H1 (cell line): ENCODE measurements around the gene RAB11A. TPM values are rescaled to one million over a fixed set of nuclear protein-coding genes. Genes with fewer than 3 reads are reported as not detected.

Experiments used
- CTCF ChIA-PET: fragments of 300-600 bp; sonication (Branson Sonifier 250); formaldehyde crosslinking; loops from one replicate; lab custom pipeline; 2021; ENCODE audit not compliant: partially characterized antibody; lab: Charles Lee
- POLR2A ChIA-PET: fragments of 300-600 bp; sonication (Branson Sonifier 250); formaldehyde crosslinking; loops from one replicate; lab custom pipeline; 2021; ENCODE audit warnings: inconsistent platforms; ENCODE audit not compliant: partially characterized antibody; lab: Charles Lee
- DNase-seq, 2 experiments: peaks; one replicate each; pipeline versions ENCODE4 v3.0.0 to v3.0.0-alpha.2; 2010 to 2022; ENCODE audit warnings: low spot score in 2 of 2, low read depth in 1 of 2, mixed read lengths in 1 of 2
- FAIRE-seq: peaks from 2 replicates; lab custom pipeline; 2011; peaks lifted over from hg19 to GRCh38; lab: Jason Lieb, UNC
- H2AFZ ChIP-seq: 2 replicates; pipeline ENCODE4 v1.8.1; 2012; ENCODE audit warnings: low read length, inconsistent platforms
- H2AK5ac ChIP-seq: 2 replicates; pipeline ENCODE4 v1.6.1; 2013; ENCODE audit warnings: low read depth, low read length
- H2BK120ac ChIP-seq: replicated peaks from 2 replicates; pipeline ENCODE3; 2013; ENCODE audit warnings: low read depth, low read length, inconsistent platforms
- H2BK12ac ChIP-seq: 2 replicates; pipeline ENCODE4 v1.6.1; 2013; ENCODE audit warnings: low read depth, low read length
- H2BK15ac ChIP-seq: 2 replicates; pipeline ENCODE4 v1.6.1; 2013; ENCODE audit warnings: low read length
- H2BK20ac ChIP-seq: 2 replicates; pipeline ENCODE4 v1.6.1; 2013; ENCODE audit warnings: low read length
- H2BK5ac ChIP-seq: 2 replicates; pipeline ENCODE4 v1.6.1; 2013; ENCODE audit warnings: low read depth, low read length
- H3K14ac ChIP-seq: 2 replicates; pipeline ENCODE4 v1.6.1; 2013; ENCODE audit warnings: inconsistent platforms; ENCODE audit not compliant: insufficient read length
- H3K18ac ChIP-seq: 2 replicates; pipeline ENCODE4 v1.6.1; 2013; ENCODE audit warnings: low read length; ENCODE audit errors: extremely low read depth
- H3K23ac ChIP-seq: 2 replicates; pipeline ENCODE4 v1.6.1; 2013; ENCODE audit warnings: inconsistent platforms; ENCODE audit not compliant: insufficient read length
- H3K23me2 ChIP-seq: 2 replicates; pipeline ENCODE4 v1.6.1; 2013; ENCODE audit warnings: low read depth, low read length
- H3K27ac ChIP-seq: 2 replicates; pipeline ENCODE4 v1.6.1; 2011; ENCODE audit warnings: low read depth, low read length, inconsistent platforms
- H3K27me3 ChIP-seq, 4 experiments: replicated peaks in 1 of 4; 1 replicate in 1 of 4; 2 replicates in 3 of 4; pipeline versions ENCODE4 v1.6.1 to v1.8.1; 2011 to 2013; ENCODE audit warnings: low read length in 3 of 4, mild to moderate bottlenecking in 3 of 4, inconsistent platforms in 2 of 4, mixed read lengths in 2 of 4, moderate library complexity in 1 of 4; ENCODE audit not compliant: control insufficient read depth in 3 of 4, insufficient read depth in 3 of 4; ENCODE audit errors: extremely low read depth in 1 of 4
- H3K36me3 ChIP-seq, 4 experiments: 2 replicates each; pipeline versions ENCODE4 v1.6.1 to v1.8.1; 2011 to 2013; ENCODE audit warnings: mild to moderate bottlenecking in 4 of 4, low read length in 3 of 4, moderate library complexity in 2 of 4, control low read depth in 1 of 4, inconsistent platforms in 1 of 4; ENCODE audit not compliant: insufficient read depth in 4 of 4, control insufficient read depth in 2 of 4
- H3K4ac ChIP-seq: replicated peaks from 2 replicates; pipeline ENCODE3; 2013; ENCODE audit warnings: low read length, low read depth, mixed read lengths, inconsistent platforms; ENCODE audit not compliant: insufficient read length
- H3K4me1 ChIP-seq, 4 experiments: replicated peaks in 1 of 4; 1 replicate in 1 of 4; 2 replicates in 3 of 4; pipeline versions ENCODE4 v1.6.1 to v1.8.1; 2011 to 2013; ENCODE audit warnings: low read length in 3 of 4, inconsistent platforms in 2 of 4, mixed read lengths in 1 of 4; ENCODE audit not compliant: insufficient read depth in 4 of 4, control insufficient read depth in 3 of 4
- H3K4me2 ChIP-seq, 2 experiments: 2 replicates each; pipeline versions ENCODE4 v1.6.1 to v1.8.1; 2011 to 2013; ENCODE audit warnings: low read depth in 2 of 2, low read length in 2 of 2, control low read depth in 1 of 2, inconsistent platforms in 1 of 2, mild to moderate bottlenecking in 1 of 2; ENCODE audit not compliant: insufficient read depth in 1 of 2
- H3K4me3 ChIP-seq, 4 experiments: fragments of 200-600, 300-600 bp in 1 of 4; sonication (generic), shearing (Covaris generic), sonication (Bioruptor Twin) in 1 of 4; 2 replicates each; pipeline versions ENCODE4 v1.5.1 to v1.8.1; 2011 to 2016; ENCODE audit warnings: low read length in 4 of 4, low read depth in 3 of 4, control low read depth in 2 of 4, inconsistent platforms in 2 of 4, mild to moderate bottlenecking in 2 of 4, mixed read lengths in 1 of 4, moderate library complexity in 1 of 4; ENCODE audit not compliant: insufficient read depth in 2 of 4; ENCODE audit errors: extremely low read depth in 1 of 4
- H3K56ac ChIP-seq: replicated peaks from 2 replicates; pipeline ENCODE3; 2013; ENCODE audit warnings: low read depth, mild to moderate bottlenecking, mixed read lengths, low read length, inconsistent platforms; ENCODE audit not compliant: insufficient read length
- H3K79me1 ChIP-seq: 2 replicates; pipeline ENCODE4 v1.6.1; 2013; ENCODE audit warnings: low read depth, low read length, control low read depth
- H3K79me2 ChIP-seq, 2 experiments: 2 replicates each; pipeline versions ENCODE4 v1.6.1 to v1.8.1; 2012 to 2013; ENCODE audit warnings: low read length in 2 of 2, mild to moderate bottlenecking in 2 of 2, inconsistent platforms in 1 of 2; ENCODE audit not compliant: insufficient read depth in 2 of 2, control insufficient read depth in 1 of 2
- H3K9ac ChIP-seq, 4 experiments: replicated peaks in 1 of 4; 1 replicate in 1 of 4; 2 replicates in 3 of 4; pipeline versions ENCODE4 v1.6.1 to v1.8.1; 2011 to 2013; ENCODE audit warnings: low read depth in 3 of 4, low read length in 3 of 4, control low read depth in 2 of 4, mild to moderate bottlenecking in 2 of 4, moderate library complexity in 2 of 4, inconsistent platforms in 1 of 4; ENCODE audit errors: extremely low read depth in 1 of 4
- H3K9me3 ChIP-seq, 2 experiments: 2 replicates each; pipeline versions ENCODE4 v1.6.1 to v1.8.1; 2012 to 2013; ENCODE audit warnings: mild to moderate bottlenecking in 2 of 2, moderate library complexity in 2 of 2, control low read depth in 1 of 2, inconsistent platforms in 1 of 2, low read depth in 1 of 2, low read length in 1 of 2, mixed read lengths in 1 of 2; ENCODE audit not compliant: insufficient read depth in 2 of 2
- H4K20me1 ChIP-seq, 2 experiments: replicated peaks in 1 of 2; 2 replicates each; pipeline versions ENCODE3 to v1.8.1; 2011 to 2013; ENCODE audit warnings: inconsistent platforms in 2 of 2, low read length in 2 of 2, mild to moderate bottlenecking in 1 of 2; ENCODE audit not compliant: insufficient read depth in 2 of 2, control insufficient read depth in 1 of 2
- H4K5ac ChIP-seq: 2 replicates; pipeline ENCODE4 v1.6.1; 2013; ENCODE audit warnings: low read length, low read depth, mixed read lengths, inconsistent platforms; ENCODE audit not compliant: insufficient read length
- H4K8ac ChIP-seq: 2 replicates; pipeline ENCODE4 v1.8.0; 2013; ENCODE audit warnings: mild to moderate bottlenecking, moderate library complexity, low read length, inconsistent platforms; ENCODE audit not compliant: insufficient read depth; ENCODE audit errors: extremely low read depth
- H4K91ac ChIP-seq: replicated peaks from 2 replicates; pipeline ENCODE3; 2013; ENCODE audit warnings: low read length, mixed read lengths, inconsistent platforms; ENCODE audit not compliant: insufficient read length
- ASH2L ChIP-seq: fragments of 200-600, 300-600 bp; sonication (generic); IDR thresholded peaks from one replicate; pipeline ENCODE4 v1.7.1; 2017; ENCODE audit warnings: low read length
- CTCF ChIP-seq, 3 experiments: IDR thresholded peaks; 1 replicate in 2 of 3; 2 replicates in 1 of 3; pipeline versions ENCODE4 v1.5.1 to v1.6.1; 2011; ENCODE audit warnings: low read length in 3 of 3, mild to moderate bottlenecking in 3 of 3, inconsistent platforms in 2 of 3, low read depth in 1 of 3, moderate library complexity in 1 of 3; ENCODE audit not compliant: insufficient read depth in 1 of 3; ENCODE audit errors: control extremely low read depth in 1 of 3
- EP300 ChIP-seq, 2 experiments: IDR thresholded peaks; 1 replicate in 1 of 2; 2 replicates in 1 of 2; pipeline ENCODE4 v1.6.1; 2011 to 2012; ENCODE audit warnings: low read depth in 2 of 2, low read length in 2 of 2, mild to moderate bottlenecking in 2 of 2, borderline replicate concordance in 1 of 2, inconsistent platforms in 1 of 2, moderate library complexity in 1 of 2
- JUND ChIP-seq: IDR thresholded peaks from 2 replicates; pipeline ENCODE4 v1.6.1; 2011; ENCODE audit warnings: mild to moderate bottlenecking, improper control_type of control experiment, low read length
- KDM5A ChIP-seq: fragments of 200-600 bp; IDR thresholded peaks from 2 replicates; pipeline ENCODE4 v1.7.1; 2012; ENCODE audit warnings: mild to moderate bottlenecking, low read length, inconsistent platforms, mixed read lengths
- MAFK ChIP-seq: IDR thresholded peaks from 2 replicates; pipeline ENCODE4 v1.6.1; 2012; ENCODE audit warnings: low read depth, mild to moderate bottlenecking, improper control_type of control experiment, low read length
- NANOG ChIP-seq: IDR thresholded peaks from 2 replicates; pipeline ENCODE4 v1.6.1; 2011; ENCODE audit warnings: low read length, low read depth, mild to moderate bottlenecking, inconsistent platforms; ENCODE audit not compliant: insufficient read depth, poor library complexity, severe bottlenecking
- POLR2AphosphoS5 ChIP-seq: IDR thresholded peaks from 2 replicates; pipeline ENCODE4 v1.6.1; 2011; ENCODE audit warnings: low read depth, low read length
- RFX5 ChIP-seq: IDR thresholded peaks from 2 replicates; pipeline ENCODE4 v1.6.1; 2011; ENCODE audit warnings: low read depth, low read length, improper control_type of control experiment, borderline replicate concordance
- SUZ12 ChIP-seq: fragments of 200-600 bp; sonication (generic); IDR thresholded peaks from 2 replicates; pipeline ENCODE4 v1.6.1; 2012; ENCODE audit warnings: mild to moderate bottlenecking, inconsistent platforms, low read length, moderate library complexity, mixed read lengths
- ZNF274 ChIP-seq: IDR thresholded peaks from 2 replicates; pipeline ENCODE4 v1.7.0; 2012; ENCODE audit warnings: low read length, borderline replicate concordance; ENCODE audit errors: extremely low read depth
- WGBS, 2 experiments: shearing (Covaris generic) in 1 of 2; methylation state at CpG; one replicate each; pipeline versions ENCODE4 v1.1.6 to v1.1.7; 2013 to 2015; ENCODE audit warnings: low lambda C conversion rate in 2 of 2, mixed read lengths in 2 of 2, inconsistent platforms in 1 of 2, low coverage in 1 of 2, missing lambda C conversion rate in 1 of 2; ENCODE audit not compliant: insufficient replicate concordance in 2 of 2, insufficient coverage in 1 of 2, insufficient read length in 1 of 2; ENCODE audit errors: extremely low coverage in 1 of 2, missing lambda C conversion rate in 1 of 2; 5-methylcytosine and 5-hydroxymethylcytosine counted together
- polyA plus RNA-seq, 7 experiments: library from polyadenylated mRNA; depleted of rRNA in 3 of 7; stranded (reverse) in 5 of 7; unstranded in 2 of 7; fragments of >200 nt in 5 of 7; fragments of 200-250 nt in 2 of 7; gene quantifications; 1 replicate in 5 of 7; 2 replicates in 1 of 7; 4 replicates in 1 of 7; pipeline versions ENCODE4 v1.2.1 to v1.2.3, GENCODE V29; 2011 to 2013; ENCODE audit warnings: missing spikeins in 2 of 7, mixed read lengths in 2 of 7
- total RNA-seq: library from RNA; stranded (reverse); fragmentation: NEBNext Ultra II Directional; extraction: Animal tissue kit (Norgen Biotek cat#: 25700); gene quantifications from 2 replicates; pipeline ENCODE4 v1.2.1, GENCODE V29; 2021

RAB11A gene
- total and polyA plus RNA-seq, 2 of the 8 experiments (the other 6 are each of a cell fraction or from before 2014, with no cell fraction given): 211 to 254 TPM

- H3K4me2 ChIP-seq: no peak overlapping the region
- POLR2A ChIA-PET: no interaction called here
- H2BK5ac ChIP-seq: no peak overlapping the region
- no peak overlapping the region for H2BK15ac ChIP-seq
- no peaks in the 10 kb centered on the region for H3K27me3 ChIP-seq
- no peak overlapping the region for H3K56ac ChIP-seq
- DNase-seq (no peak), FAIRE-seq (no peak)
- H2AK5ac ChIP-seq: no peak overlapping the region
- TF ChIP-seq ASH2L (no peak), EP300 (IDR thresholded peaks at IDR 0.05; ENCODE audit: borderline replicate concordance in 1 of 2, low read depth in 2 of 2, low read length in 2 of 2) (no peak), MAFK (no peak), KDM5A (no peak), JUND (no peak), RFX5 (no peak), SUZ12 (no peak), ZNF274 (no peak), CTCF (IDR thresholded peaks at IDR 0.05; ENCODE audit: control extremely low read depth in 1 of 3, insufficient read depth in 1 of 3, low read depth in 1 of 3, low read length in 3 of 3) (no peak), POLR2AphosphoS5 (no peak), NANOG (no peak)
- no peak overlapping the region for H3K9ac ChIP-seq
- no peak overlapping the region for H4K91ac ChIP-seq
- H2BK20ac ChIP-seq: no peak overlapping the region
- CTCF ChIA-PET: interaction anchor here (0.9 to 2.9 kb wide), 4 partner anchors 9 to 365 kb away, joined by 3 to 10 read pairs (median 4); no protein-coding TSS in a partner anchor
- peaks cover 0 to 8% (median 4%) of the 10 kb centered on the region in 4 experiments; a peak in 5 of 7 replicates for H3K4me1 ChIP-seq
- no peak overlapping the region for H4K8ac ChIP-seq
- no peak overlapping the region for H3K4ac ChIP-seq
- H3K4me3 ChIP-seq: no peak overlapping the region
- no peak overlapping the region for H2BK12ac ChIP-seq
- H3K23ac ChIP-seq: no peak overlapping the region
- no peak overlapping the region for H3K27ac ChIP-seq
- no peaks in the 10 kb centered on the region for H3K36me3 ChIP-seq
- H2AFZ ChIP-seq: no peak overlapping the region
- H4K5ac ChIP-seq: no peak overlapping the region
- no peaks in the 10 kb centered on the region for H3K23me2 ChIP-seq
- no peaks in the 10 kb centered on the region for H3K79me1 ChIP-seq
- no peak overlapping the region for H2BK120ac ChIP-seq
- no peak overlapping the region for H3K18ac ChIP-seq
- 92% methylated on average over 1 of the region's 1 CpG; no CpG with 5 or more reads in 1 of the 2 experiments for WGBS, 2 experiments
- no peaks in the 10 kb centered on the region for H3K9me3 ChIP-seq
- peaks cover 0 to 4% of the 10 kb centered on the region in 2 experiments for H4K20me1 ChIP-seq
- H3K14ac ChIP-seq: no peak overlapping the region
- H3K79me2 ChIP-seq: no peaks in the 10 kb centered on the region
Measured at GRCh38 chr15:65920121-65920520, 50.8 kb downstream of the RAB11A start.
